Neural cell (in vitro differentiated cells): Measurements from ENCODE around the gene PAPPA2.

Source experiments
- EP300 ChIP-seq: fragments of 450-650 bp; conservative IDR thresholded peaks from 2 replicates; pipeline ENCODE4 v1.6.1; 2014; ENCODE audit warnings: antibody characterized with exemption, mild to moderate bottlenecking, moderate library complexity; ENCODE audit not compliant: poor library complexity, severe bottlenecking
- EZH2 ChIP-seq: fragments of 200-600, 300-800 bp; shearing (Covaris generic), sonication (generic); IDR thresholded peaks from 2 replicates; pipeline ENCODE4 v1.6.1; 2014; ENCODE audit warnings: antibody characterized with exemption, low read length, borderline replicate concordance, mild to moderate bottlenecking; ENCODE audit not compliant: insufficient read depth, poor library complexity, severe bottlenecking
- MXI1 ChIP-seq: fragments of 450-650 bp; conservative IDR thresholded peaks from 2 replicates; pipeline ENCODE4 v1.6.1; 2014; ENCODE audit warnings: antibody characterized with exemption, mild to moderate bottlenecking; ENCODE audit not compliant: poor library complexity, severe bottlenecking
- RAD21 ChIP-seq: fragments of 450-650 bp; conservative IDR thresholded peaks from 2 replicates; pipeline ENCODE4 v1.6.1; 2014; ENCODE audit warnings: antibody characterized with exemption, mild to moderate bottlenecking, moderate library complexity
- TF ChIP-seq, protein P1 (sequence below): fragments of 450-650 bp; IDR thresholded peaks from 2 replicates; pipeline ENCODE4 v1.5.1; 2014; ENCODE audit warnings: antibody characterized with exemption, mild to moderate bottlenecking, moderate library complexity; ENCODE audit not compliant: poor library complexity, severe bottlenecking

DNA sequence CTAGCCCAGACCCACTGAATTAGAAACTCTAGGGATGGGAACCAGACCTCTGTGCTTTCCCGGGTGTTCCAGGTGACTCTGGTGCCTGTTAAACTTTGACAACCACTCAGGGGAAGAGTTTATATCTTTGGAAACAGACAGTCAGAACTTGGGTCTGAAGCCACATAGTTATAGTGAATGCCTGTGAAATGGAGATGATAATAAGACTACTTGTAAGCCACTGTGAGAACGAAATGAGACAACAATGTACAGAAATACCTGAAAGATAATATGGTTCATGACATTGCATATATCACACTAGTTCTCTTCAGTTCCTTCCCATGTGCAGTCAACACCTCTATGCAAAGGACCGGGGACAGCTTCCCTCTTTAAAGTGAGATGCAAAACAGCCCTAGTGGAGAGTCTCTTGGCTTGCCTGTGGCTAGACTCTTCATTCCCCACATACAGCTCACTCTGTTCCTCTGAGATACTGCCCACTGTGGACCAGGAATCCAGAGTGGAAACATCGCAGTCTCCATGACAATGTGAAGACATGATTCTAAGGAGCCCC, 414.1 kb downstream of the PAPPA2 start:
- TF ChIP-seq, protein P1, sequence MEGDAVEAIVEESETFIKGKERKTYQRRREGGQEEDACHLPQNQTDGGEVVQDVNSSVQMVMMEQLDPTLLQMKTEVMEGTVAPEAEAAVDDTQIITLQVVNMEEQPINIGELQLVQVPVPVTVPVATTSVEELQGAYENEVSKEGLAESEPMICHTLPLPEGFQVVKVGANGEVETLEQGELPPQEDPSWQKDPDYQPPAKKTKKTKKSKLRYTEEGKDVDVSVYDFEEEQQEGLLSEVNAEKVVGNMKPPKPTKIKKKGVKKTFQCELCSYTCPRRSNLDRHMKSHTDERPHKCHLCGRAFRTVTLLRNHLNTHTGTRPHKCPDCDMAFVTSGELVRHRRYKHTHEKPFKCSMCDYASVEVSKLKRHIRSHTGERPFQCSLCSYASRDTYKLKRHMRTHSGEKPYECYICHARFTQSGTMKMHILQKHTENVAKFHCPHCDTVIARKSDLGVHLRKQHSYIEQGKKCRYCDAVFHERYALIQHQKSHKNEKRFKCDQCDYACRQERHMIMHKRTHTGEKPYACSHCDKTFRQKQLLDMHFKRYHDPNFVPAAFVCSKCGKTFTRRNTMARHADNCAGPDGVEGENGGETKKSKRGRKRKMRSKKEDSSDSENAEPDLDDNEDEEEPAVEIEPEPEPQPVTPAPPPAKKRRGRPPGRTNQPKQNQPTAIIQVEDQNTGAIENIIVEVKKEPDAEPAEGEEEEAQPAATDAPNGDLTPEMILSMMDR = no peak
- TF ChIP-seq EP300 (no peak), EZH2 (no peak), RAD21 (no peak), MXI1 (no peak)
